ENCODE data around the gene WDTC1.
A peak's percentile ranks its signal among the peaks of the same experiment; 100 is the strongest.

The WDTC1 gene

GRCh38 chr1:27343639-27344025, 109.2 kb downstream of the WDTC1 start:
- H3K4me1 Mint-ChIP-seq (ENCODE audit: low read depth), result peaks cover 49% of the 10 kb centered on the region
- H3K9me3 Mint-ChIP-seq, result no peaks in the 10 kb centered on the region

GRCh38 chr1:27345272-27345671, 110.8 kb downstream of the WDTC1 start:
- H3K9me3 Mint-ChIP-seq, result no peaks in the 10 kb centered on the region
- H3K27ac Mint-ChIP-seq, result no peak overlapping the region
- H3K4me3 Mint-ChIP-seq, result no peak overlapping the region
- peaks cover 13% of the 10 kb centered on the region for H3K36me3 Mint-ChIP-seq (ENCODE audit: low read depth)
- no peaks in the 10 kb centered on the region for H3K27me3 Mint-ChIP-seq (ENCODE audit: low read depth)
- peaks cover 46% of the 10 kb centered on the region for H3K4me1 Mint-ChIP-seq (ENCODE audit: low read depth)

More at GRCh38 chr1:27343639-27344025, 109.2 kb downstream of the WDTC1 start:
- peak overlapping the region; percentile 88 for H3K27ac Mint-ChIP-seq
- no peaks in the 10 kb centered on the region for H3K27me3 Mint-ChIP-seq (ENCODE audit: low read depth)
- peak overlapping the region; percentile 91 for H3K4me3 Mint-ChIP-seq
- H3K36me3 Mint-ChIP-seq (ENCODE audit: low read depth), result peaks cover 15% of the 10 kb centered on the region

- peak overlapping the region; percentile 41 for H3K27ac Mint-ChIP-seq
- H3K4me3 Mint-ChIP-seq, result peak overlapping the region; percentile 56
- peaks cover 13% of the 10 kb centered on the region for H3K36me3 Mint-ChIP-seq (ENCODE audit: low read depth)
- peaks cover 39% of the 10 kb centered on the region for H3K4me1 Mint-ChIP-seq (ENCODE audit: low read depth)
- no peaks in the 10 kb centered on the region for H3K27me3 Mint-ChIP-seq (ENCODE audit: low read depth)
- H3K9me3 Mint-ChIP-seq, result no peaks in the 10 kb centered on the region
Measured at GRCh38 chr1:27346357-27346756, 111.9 kb downstream of the WDTC1 start.

- no peak overlapping the region for H3K4me3 Mint-ChIP-seq
- H3K27me3 Mint-ChIP-seq (ENCODE audit: low read depth), result no peaks in the 10 kb centered on the region
Measured at GRCh38 chr1:27346991-27347624, 112.7 kb downstream of the WDTC1 start.

GRCh38 chr1:27348861-27349783, 114.7 kb downstream of the WDTC1 start:
- Mint-ChIP-seq H3K36me3 (ENCODE audit: low read depth) (peaks cover 11% of the 10 kb centered on the region), H3K27ac (no peak overlapping the region), H3K4me3 (no peak overlapping the region), H3K4me1 (ENCODE audit: low read depth) (peaks cover 20% of the 10 kb centered on the region), H3K9me3 (no peaks in the 10 kb centered on the region), H3K27me3 (ENCODE audit: low read depth) (no peaks in the 10 kb centered on the region)

More at GRCh38 chr1:27346991-27347624, 112.7 kb downstream of the WDTC1 start:
- peaks cover 14% of the 10 kb centered on the region for H3K36me3 Mint-ChIP-seq (ENCODE audit: low read depth)
- no peaks in the 10 kb centered on the region for H3K9me3 Mint-ChIP-seq
- no peak overlapping the region for H3K27ac Mint-ChIP-seq
- peaks cover 35% of the 10 kb centered on the region for H3K4me1 Mint-ChIP-seq (ENCODE audit: low read depth)

- Mint-ChIP-seq H3K27ac (no peak overlapping the region), H3K36me3 (ENCODE audit: low read depth) (peaks cover 11% of the 10 kb centered on the region), H3K27me3 (ENCODE audit: low read depth) (no peaks in the 10 kb centered on the region), H3K4me3 (no peak overlapping the region), H3K9me3 (no peaks in the 10 kb centered on the region), H3K4me1 (ENCODE audit: low read depth) (peaks cover 16% of the 10 kb centered on the region)
Measured at GRCh38 chr1:27349784-27350662, 115.6 kb downstream of the WDTC1 start.

- Mint-ChIP-seq H3K4me3 (no peak overlapping the region), H3K27ac (no peak overlapping the region), H3K4me1 (ENCODE audit: low read depth) (peaks cover 22% of the 10 kb centered on the region), H3K27me3 (ENCODE audit: low read depth) (no peaks in the 10 kb centered on the region), H3K36me3 (ENCODE audit: low read depth) (peaks cover 10% of the 10 kb centered on the region), H3K9me3 (no peaks in the 10 kb centered on the region)
Measured at GRCh38 chr1:27350663-27351540, 116.5 kb downstream of the WDTC1 start.

GRCh38 chr1:27351541-27352107, 117.2 kb downstream of the WDTC1 start:
- H3K4me3 Mint-ChIP-seq, result no peak overlapping the region
- peaks cover 5% of the 10 kb centered on the region for H3K36me3 Mint-ChIP-seq (ENCODE audit: low read depth)
- no peaks in the 10 kb centered on the region for H3K9me3 Mint-ChIP-seq
- no peak overlapping the region for H3K27ac Mint-ChIP-seq
- no peaks in the 10 kb centered on the region for H3K27me3 Mint-ChIP-seq (ENCODE audit: low read depth)
- peaks cover 18% of the 10 kb centered on the region for H3K4me1 Mint-ChIP-seq (ENCODE audit: low read depth)

GRCh38 chr1:27353166-27353565, 118.7 kb downstream of the WDTC1 start:
- Mint-ChIP-seq H3K27me3 (ENCODE audit: low read depth) (no peaks in the 10 kb centered on the region), H3K4me3 (no peak overlapping the region), H3K36me3 (ENCODE audit: low read depth) (peaks cover 1% of the 10 kb centered on the region)

GRCh38 chr1:27353629-27354028, 119.2 kb downstream of the WDTC1 start:
- Mint-ChIP-seq H3K4me1 (ENCODE audit: low read depth) (peaks cover 15% of the 10 kb centered on the region), H3K9me3 (no peaks in the 10 kb centered on the region), H3K4me3 (no peak overlapping the region), H3K27ac (no peak overlapping the region), H3K36me3 (ENCODE audit: low read depth) (peaks cover 1% of the 10 kb centered on the region), H3K27me3 (ENCODE audit: low read depth) (no peaks in the 10 kb centered on the region)

More at GRCh38 chr1:27353166-27353565, 118.7 kb downstream of the WDTC1 start:
- no peaks in the 10 kb centered on the region for H3K9me3 Mint-ChIP-seq
- H3K4me1 Mint-ChIP-seq (ENCODE audit: low read depth), result peaks cover 15% of the 10 kb centered on the region
- no peak overlapping the region for H3K27ac Mint-ChIP-seq

- H3K27me3 Mint-ChIP-seq (ENCODE audit: low read depth), result no peaks in the 10 kb centered on the region
- H3K4me3 Mint-ChIP-seq, result no peak overlapping the region
- H3K36me3 Mint-ChIP-seq (ENCODE audit: low read depth), result peaks cover 4% of the 10 kb centered on the region
- no peaks in the 10 kb centered on the region for H3K9me3 Mint-ChIP-seq
- no peak overlapping the region for H3K27ac Mint-ChIP-seq
- peaks cover 20% of the 10 kb centered on the region for H3K4me1 Mint-ChIP-seq (ENCODE audit: low read depth)
Measured at GRCh38 chr1:27355683-27356082, 121.3 kb downstream of the WDTC1 start.

GRCh38 chr1:27356277-27356618, 121.8 kb downstream of the WDTC1 start:
- Mint-ChIP-seq H3K36me3 (ENCODE audit: low read depth) (peaks cover 4% of the 10 kb centered on the region), H3K27ac (peak overlapping the region; percentile 49), H3K4me3 (no peak overlapping the region), H3K9me3 (no peaks in the 10 kb centered on the region), H3K4me1 (ENCODE audit: low read depth) (peaks cover 20% of the 10 kb centered on the region), H3K27me3 (ENCODE audit: low read depth) (no peaks in the 10 kb centered on the region)

- H3K4me1 Mint-ChIP-seq (ENCODE audit: low read depth), result peaks cover 20% of the 10 kb centered on the region
- peak overlapping the region; percentile 59 for H3K4me3 Mint-ChIP-seq
- no peaks in the 10 kb centered on the region for H3K9me3 Mint-ChIP-seq
- H3K36me3 Mint-ChIP-seq (ENCODE audit: low read depth), result peaks cover 4% of the 10 kb centered on the region
- peak overlapping the region; percentile 85 for H3K27ac Mint-ChIP-seq
- H3K27me3 Mint-ChIP-seq (ENCODE audit: low read depth), result no peaks in the 10 kb centered on the region
Measured at GRCh38 chr1:27356619-27357280, 122.3 kb downstream of the WDTC1 start.
